ENCODE results near the gene QSOX2.
"Not testable (repeated sequence)": the region's sequence is repeated elsewhere in the genome, so short reads cannot be mapped to it uniquely, and the experiment has no call there.

Gene QSOX2

GRCh38 chr9:136267261-136268111 is 21.9 kb upstream of the QSOX2 start:
- DNase-seq (ENCODE audit: extremely low spot score, insufficient read length, low read depth) (peak; percentile 97), FAIRE-seq (peak; percentile 89)

GRCh38 chr9:136266641-136267040 is 21.0 kb upstream of the QSOX2 start:
- FAIRE-seq; DNase-seq (ENCODE audit: extremely low spot score, insufficient read length, low read depth): not testable (repeated sequence)

GRCh38 chr9:136265561-136266355 is 20.1 kb upstream of the QSOX2 start:
- no peak for FAIRE-seq
- no peak for DNase-seq (ENCODE audit: extremely low spot score, insufficient read length, low read depth)

GRCh38 chr9:136264441-136265405 is 19.1 kb upstream of the QSOX2 start:
- DNase-seq (ENCODE audit: extremely low spot score, insufficient read length, low read depth) (no peak), FAIRE-seq (no peak)

GRCh38 chr9:136264031-136264430 is 18.4 kb upstream of the QSOX2 start:
- FAIRE-seq (no peak), DNase-seq (ENCODE audit: extremely low spot score, insufficient read length, low read depth) (no peak)

GRCh38 chr9:136262671-136263178 is 17.1 kb upstream of the QSOX2 start:
- DNase-seq (ENCODE audit: extremely low spot score, insufficient read length, low read depth) (no peak), FAIRE-seq (no peak)

GRCh38 chr9:136261686-136262430 is 16.2 kb upstream of the QSOX2 start:
- FAIRE-seq (no peak), DNase-seq (ENCODE audit: extremely low spot score, insufficient read length, low read depth) (no peak)

GRCh38 chr9:136260936-136261472 is 15.4 kb upstream of the QSOX2 start:
- FAIRE-seq = no peak

GRCh38 chr9:136260521-136260920 is 14.9 kb upstream of the QSOX2 start:
- DNase-seq (ENCODE audit: extremely low spot score, insufficient read length, low read depth) (no peak), FAIRE-seq (no peak)

More at GRCh38 chr9:136260936-136261472, 15.4 kb upstream of the QSOX2 start:
- no peak for DNase-seq (ENCODE audit: extremely low spot score, insufficient read length, low read depth)

- FAIRE-seq (no peak), DNase-seq (ENCODE audit: extremely low spot score, insufficient read length, low read depth) (no peak)
These were observed 14.2 kb upstream of the QSOX2 start for GRCh38 chr9:136259836-136260235.

- DNase-seq (ENCODE audit: extremely low spot score, insufficient read length, low read depth) (no peak), FAIRE-seq (no peak)
These were observed 13.9 kb upstream of the QSOX2 start for GRCh38 chr9:136259517-136259813.

- no peak for DNase-seq (ENCODE audit: extremely low spot score, insufficient read length, low read depth)
- FAIRE-seq = no peak
These were observed 13.3 kb upstream of the QSOX2 start for GRCh38 chr9:136258786-136259516.

- DNase-seq (ENCODE audit: extremely low spot score, insufficient read length, low read depth) = no peak
- no peak for FAIRE-seq
These were observed 12.7 kb upstream of the QSOX2 start for GRCh38 chr9:136258299-136258625.

- no peak for DNase-seq (ENCODE audit: extremely low spot score, insufficient read length, low read depth)
- no peak for FAIRE-seq
These were observed 12.0 kb upstream of the QSOX2 start for GRCh38 chr9:136257381-136258298.

GRCh38 chr9:136255896-136256890 is 10.6 kb upstream of the QSOX2 start:
- FAIRE-seq (no peak), DNase-seq (ENCODE audit: extremely low spot score, insufficient read length, low read depth) (no peak)

- no peak for FAIRE-seq
- DNase-seq (ENCODE audit: extremely low spot score, insufficient read length, low read depth) = no peak
These were observed 9.5 kb upstream of the QSOX2 start for GRCh38 chr9:136255166-136255538.

Measured in GM18507 (cell line).